Activated CD4-positive, CD25-positive, alpha-beta regulatory T cell (primary cell): ENCODE measurements around the gene LOC101059915.
"Not testable (repeated sequence)": the region's sequence is repeated elsewhere in the genome, so short reads cannot be mapped to it uniquely, and the experiment has no call there.

Experiments used
- DNase-seq, 4 experiments: peaks; one replicate each; lab custom pipeline; 2025; lab: John Stamatoyannopoulos, UW

The LOC101059915 gene

DNA sequence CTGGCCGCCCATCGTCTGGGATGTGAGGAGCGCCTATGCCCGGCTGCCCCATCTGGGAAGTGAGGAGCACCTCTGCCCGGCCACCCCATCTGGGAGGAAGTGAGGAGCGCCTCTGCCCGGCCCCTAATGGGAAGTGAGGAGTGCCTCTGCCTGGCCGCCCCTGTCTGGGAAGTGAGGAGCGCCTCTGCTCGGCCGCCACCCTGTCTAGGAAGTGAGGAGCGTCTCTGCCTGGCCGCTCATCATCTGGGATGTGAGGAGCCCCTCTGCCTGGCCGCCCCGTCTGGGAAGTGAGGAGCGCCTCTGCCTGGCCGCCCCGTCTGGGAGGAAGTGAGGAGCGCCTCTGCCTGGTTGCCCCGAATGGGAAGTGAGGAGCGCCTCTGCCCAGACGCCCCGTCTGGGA, 8.3 kb downstream of the LOC101059915 start:
- DNase-seq = not testable (repeated sequence)

DNA sequence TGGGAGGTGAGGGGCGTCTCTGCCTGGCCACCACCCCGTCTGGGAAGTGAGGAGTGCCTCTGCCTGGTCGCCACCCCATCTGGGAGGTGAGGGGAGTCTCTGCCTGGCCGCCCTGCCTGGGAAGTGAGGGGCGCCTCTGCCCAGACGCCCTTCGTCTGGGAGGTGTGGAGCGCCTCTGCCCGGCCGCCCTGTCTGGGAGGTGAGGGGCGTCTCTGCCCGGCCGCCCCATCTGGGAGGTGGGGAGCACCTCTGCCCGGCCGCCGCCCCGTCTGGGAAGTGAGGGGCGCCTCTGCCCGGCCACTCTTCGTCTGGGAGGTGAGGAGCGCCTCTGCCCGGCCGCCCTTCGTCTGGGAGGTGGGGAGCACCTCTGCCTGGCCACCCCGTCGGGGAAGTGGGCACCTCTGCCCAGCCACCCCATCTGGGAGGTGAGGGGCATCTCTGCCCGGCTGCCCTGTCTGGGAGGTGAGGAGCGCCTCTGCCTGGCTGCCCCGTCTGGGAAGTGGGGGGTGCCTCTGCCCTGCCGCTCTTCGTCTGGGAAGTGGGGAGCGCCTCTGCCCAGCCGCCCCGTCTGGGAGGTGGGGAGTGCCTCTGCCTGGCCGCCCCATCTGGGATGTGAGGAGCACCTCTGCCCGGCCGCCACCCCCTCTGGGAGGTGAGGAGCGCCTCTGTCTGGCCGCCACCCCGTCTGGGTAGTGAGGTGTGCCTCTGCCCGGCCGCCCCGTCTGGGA, 8.9 kb downstream of the LOC101059915 start:
- DNase-seq = not testable (repeated sequence)

DNA sequence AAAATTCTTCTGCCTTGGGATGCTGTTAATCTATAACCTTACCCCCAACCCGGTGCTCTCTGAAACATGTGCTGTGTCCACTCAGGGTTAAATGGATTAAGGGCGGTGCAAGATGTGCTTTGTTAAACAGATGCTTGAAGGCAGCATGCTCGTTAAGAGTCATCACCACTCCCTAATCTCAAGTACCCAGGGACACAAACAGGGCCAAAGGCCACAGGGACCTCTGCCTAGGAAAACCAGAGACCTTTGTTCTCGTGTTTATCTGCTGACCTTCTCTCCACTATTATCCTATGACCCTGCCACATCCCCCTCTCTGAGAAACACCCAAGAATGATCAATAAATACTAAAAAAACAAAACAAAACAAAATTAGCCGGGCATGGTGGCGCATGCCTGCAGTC, 9.8 kb downstream of the LOC101059915 start:
- DNase-seq = not testable (repeated sequence)

DNA sequence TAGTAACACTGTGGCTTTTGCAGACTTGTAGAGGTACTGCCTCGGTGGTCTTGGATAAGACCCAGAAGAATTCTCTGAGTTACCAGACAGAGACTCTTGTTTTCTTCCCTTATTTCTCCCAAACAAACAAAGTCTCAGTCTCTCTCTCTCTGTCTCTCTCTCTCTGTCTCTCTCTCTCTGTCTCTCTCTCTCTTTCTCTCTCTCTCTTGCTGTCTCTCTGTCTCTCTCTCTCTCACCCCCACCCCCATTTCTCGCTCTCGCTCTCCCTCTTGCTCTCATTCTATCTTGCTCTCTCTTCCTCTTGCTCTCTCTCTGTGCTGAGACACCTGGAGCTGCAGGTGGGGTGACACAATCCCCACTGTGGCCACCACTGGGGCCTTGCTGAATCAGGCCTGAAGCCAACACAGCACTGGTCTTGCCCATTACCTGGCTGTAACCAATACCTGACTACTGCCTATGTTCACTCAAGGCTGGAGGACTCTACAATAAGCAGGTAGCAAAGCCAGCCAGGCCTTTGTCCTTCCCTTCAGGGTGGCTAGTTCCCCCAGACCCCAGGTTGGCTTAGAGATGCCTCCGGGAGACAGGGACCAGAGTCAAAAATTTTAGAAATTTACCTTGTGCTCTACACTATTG, 12.3 kb downstream of the LOC101059915 start:
- no peak for DNase-seq

DNA sequence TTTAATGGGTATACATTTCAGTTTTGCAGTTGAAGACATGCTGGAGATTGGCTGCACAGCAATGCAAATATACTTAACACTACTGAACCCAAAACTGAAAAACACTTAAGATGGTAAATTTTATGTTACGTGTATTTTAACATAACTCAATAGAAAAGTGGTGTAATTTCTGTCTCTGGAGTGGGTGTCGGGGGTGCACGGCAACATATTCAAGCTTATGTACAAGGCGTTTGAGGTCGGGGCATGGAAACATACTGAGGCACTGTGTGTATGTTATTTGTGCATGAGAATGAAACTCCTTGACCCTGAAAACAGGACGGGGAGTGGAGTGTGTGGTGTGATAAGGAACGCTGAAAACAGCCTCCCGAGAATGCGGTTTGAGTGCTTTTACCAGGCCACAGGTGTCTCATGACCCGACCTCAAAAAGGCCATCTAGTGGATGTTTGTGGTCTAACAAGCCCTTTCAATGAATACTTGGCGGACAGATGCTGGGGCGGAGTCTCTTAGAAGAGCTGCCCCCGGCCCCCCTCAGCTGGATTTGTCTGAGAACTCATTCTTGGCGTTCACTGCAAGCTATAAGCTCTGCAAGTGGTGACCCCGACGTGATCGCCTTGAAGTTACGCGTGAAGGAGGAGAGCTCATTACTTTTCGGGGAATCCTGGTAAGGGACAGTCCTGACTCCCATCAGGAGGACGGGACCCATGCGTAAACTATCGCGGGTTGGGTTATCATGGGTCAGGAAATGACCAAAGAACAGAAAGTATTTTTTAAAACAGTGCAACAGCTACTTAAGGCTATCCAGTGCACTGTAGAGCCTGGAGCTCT, 29.5 kb downstream of the LOC101059915 start:
- DNase-seq = not testable (repeated sequence)

DNA sequence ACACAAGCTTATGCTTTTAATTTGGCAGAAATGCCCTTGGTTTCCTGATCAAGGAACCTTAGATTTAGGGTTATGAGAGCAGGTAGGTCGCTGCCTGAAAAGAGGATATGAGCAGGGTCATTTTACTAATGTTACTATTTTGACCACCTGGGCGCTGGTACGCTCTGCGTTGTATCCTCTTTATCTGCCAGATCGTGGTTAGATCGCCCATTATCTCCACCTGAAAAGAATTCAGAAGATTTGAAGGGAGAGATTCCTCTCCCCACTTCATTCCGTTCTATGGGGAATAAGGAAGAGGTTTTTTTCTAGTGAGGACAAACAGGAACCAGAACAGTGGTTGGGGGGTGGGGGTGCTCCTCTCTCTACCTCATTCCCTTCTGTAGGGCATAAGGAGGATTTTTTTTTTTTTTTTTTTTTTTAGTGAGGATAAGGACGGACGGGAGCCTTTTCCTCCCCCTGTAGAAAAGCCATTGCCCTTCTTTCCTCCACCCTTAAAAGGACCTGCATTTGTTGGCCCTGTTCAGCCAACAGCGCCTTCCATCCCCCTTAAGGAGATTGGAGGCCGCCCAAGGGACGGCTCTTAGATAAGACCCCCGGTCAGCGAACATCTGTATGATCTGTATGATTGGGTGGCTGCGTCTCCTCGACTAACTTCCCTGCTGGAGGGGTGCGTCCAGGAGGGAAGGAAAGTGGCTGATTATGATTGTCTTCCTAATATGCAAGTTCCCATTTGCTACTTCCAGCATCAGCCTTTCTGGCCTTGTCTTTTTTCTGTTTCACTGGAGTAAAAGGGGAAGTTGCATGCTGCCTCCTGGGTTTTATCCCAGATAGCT, 30.3 kb downstream of the LOC101059915 start:
- not testable (repeated sequence) for DNase-seq

DNA sequence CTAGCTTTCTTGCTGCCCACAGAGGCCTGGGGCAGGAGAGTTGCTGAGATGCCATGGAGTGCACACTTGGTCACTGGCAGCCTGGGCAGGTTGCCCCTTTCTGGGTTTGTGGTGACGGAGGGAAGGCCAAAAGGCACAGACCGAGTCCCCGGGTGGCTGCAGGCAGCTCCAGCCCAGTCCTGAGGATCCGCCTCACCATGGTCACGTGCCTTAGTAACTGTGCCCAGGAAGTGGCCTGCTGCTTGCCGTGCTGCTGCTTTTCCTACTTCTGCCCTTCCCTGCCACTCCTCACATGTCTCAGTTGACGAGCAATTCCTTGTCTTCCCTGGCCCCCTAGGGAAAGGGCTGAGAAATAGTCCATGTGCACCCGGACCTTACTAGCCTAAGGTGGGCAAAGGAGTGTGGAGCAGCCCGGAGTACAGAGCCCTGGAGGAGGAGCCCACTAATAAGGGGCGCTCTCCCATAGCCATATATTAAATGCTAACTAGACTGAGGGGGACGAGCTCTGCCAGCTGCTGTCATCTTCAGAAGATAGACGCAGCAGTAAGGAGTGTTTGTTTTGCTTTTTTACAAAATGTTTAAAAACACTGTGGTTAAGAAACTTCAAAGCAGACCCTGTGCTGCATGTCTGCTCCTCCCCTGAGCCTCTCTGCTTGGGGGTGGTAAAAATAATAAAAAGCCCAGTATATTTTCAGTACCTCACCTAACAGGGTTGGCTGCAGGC, 31.1 kb downstream of the LOC101059915 start:
- not testable (repeated sequence) for DNase-seq

DNA sequence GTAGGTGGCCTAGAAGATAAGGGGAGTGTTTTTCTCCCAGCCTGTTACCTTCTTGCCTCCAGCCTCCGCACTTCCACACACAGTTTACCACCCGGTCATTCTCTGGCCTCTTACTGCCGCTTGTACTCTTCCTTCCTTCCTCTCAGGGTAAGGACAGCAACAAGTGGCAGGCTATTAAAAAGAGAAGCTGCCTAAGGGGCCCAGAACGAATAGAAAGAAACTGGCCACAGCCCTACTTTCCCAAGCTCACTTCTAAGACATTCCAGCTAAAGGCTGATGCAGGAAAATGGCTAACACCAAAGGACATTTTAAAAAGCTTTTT, 31.6 kb downstream of the LOC101059915 start:
- not testable (repeated sequence) for DNase-seq

DNA sequence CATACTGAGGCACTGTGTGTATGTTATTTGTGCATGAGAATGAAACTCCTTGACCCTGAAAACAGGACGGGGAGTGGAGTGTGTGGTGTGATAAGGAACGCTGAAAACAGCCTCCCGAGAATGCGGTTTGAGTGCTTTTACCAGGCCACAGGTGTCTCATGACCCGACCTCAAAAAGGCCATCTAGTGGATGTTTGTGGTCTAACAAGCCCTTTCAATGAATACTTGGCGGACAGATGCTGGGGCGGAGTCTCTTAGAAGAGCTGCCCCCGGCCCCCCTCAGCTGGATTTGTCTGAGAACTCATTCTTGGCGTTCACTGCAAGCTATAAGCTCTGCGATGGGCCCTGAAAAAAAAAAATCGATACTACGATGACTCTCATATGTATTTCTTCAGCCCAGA, 35.5 kb downstream of the LOC101059915 start:
- not testable (repeated sequence) for DNase-seq

DNA sequence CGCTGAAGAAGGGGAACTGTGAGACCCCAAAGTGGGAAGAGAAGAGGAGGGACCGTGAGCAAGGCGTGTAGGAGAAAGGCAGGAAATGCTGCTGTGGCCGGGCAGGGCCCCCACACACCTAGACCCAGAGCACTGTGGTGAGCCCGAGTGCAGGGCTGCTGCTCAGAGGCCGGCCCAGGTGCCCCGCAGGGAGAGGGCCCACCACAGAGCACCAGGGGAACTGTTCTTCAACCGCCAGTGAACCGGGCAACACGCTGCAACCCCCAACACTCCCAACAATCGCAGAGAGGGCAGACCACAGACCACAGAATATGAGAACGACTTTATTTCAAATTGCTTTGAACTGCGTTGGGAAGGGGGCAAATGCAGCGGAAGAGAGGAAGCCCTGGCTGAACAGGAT, 46.7 kb downstream of the LOC101059915 start:
- not testable (repeated sequence) for DNase-seq

DNA sequence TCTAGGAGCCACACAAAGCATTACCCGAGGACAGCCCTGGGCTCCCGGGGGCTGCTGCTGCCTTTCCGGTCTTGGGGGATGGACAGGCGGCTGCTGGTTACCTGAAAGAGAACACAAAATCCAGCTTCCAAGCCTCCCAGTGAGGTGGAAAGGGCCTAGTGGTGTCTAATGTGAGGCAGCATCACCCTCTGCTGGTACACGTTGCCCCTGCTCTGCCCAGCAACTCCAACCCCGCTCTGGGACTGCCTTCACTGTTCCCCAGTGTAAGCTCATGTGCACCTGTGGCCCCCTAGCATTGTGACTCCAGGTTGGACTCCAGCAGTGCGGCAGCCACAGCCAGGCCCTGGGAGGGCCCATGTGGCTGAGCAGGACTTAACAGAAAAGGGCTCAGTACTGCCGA, 48.2 kb downstream of the LOC101059915 start:
- DNase-seq = not testable (repeated sequence)

DNA sequence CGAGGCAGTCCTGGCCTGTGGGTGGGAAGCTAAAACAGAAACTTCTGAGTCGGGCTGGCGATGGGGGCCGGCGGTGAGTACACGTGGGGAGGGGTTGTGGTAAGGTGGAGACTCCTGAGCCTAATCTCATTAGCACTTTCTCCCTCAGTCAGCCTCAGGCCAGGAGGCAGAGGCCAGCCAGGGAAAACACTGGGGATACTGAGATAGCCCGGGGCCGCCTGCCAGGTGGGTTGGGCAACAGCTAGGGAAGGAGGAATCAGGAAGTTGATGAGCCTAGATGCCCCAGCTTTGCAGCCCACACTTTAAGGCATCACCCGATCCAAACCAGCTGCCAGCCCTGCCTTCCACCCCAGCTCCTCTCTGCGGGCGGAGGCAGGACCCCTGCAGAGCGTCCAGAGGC, 49.0 kb downstream of the LOC101059915 start:
- DNase-seq = not testable (repeated sequence)

DNA sequence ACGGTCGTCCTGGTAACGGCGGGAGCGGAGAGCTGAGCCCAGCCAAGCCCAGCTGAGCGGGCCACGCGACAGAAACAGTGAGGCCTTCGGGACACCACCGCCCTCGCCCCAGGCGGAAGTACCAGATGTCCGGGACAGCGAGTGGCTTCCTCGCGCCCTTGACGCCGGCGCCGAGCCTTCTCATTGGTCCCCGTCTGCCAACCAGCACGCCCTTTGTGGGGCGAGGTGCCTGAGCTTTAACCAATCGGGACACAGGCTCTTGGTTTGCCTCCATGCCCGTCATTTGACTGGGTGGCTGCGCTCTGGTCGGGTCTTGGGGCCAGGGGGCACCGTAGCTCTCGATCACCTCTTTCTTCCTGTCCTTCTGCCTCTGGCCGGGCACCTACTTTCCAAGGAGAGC, 50.8 kb downstream of the LOC101059915 start, which contains the start of gene CXorf49:
Gene CXorf49 (minus strand): TSS at position 101 of the 400 bp plus-strand sequence. CDS start 134 bp downstream, outside the sequence.
- DNase-seq = not testable (repeated sequence)

DNA sequence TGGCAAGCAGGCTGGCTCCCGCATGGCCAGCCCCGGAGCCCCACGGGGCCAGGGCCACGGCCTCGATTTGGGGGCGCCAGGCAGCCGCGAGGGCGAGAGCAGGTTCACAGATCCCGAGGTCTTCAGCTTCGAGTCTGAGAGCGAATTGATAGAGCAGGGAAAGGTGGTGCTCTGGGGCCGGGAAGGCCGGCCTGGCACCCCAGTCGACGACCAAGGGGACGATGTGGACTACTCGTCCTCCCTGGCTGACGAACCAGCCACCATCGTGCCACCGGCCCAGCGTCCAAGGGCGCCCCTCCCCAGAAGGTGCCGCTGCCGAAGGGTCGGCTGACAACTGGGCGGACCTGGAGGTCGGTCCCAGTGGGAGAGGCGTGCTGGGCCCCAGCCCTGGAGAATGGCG, 51.8 kb downstream of the LOC101059915 start:
- not testable (repeated sequence) for DNase-seq

DNA sequence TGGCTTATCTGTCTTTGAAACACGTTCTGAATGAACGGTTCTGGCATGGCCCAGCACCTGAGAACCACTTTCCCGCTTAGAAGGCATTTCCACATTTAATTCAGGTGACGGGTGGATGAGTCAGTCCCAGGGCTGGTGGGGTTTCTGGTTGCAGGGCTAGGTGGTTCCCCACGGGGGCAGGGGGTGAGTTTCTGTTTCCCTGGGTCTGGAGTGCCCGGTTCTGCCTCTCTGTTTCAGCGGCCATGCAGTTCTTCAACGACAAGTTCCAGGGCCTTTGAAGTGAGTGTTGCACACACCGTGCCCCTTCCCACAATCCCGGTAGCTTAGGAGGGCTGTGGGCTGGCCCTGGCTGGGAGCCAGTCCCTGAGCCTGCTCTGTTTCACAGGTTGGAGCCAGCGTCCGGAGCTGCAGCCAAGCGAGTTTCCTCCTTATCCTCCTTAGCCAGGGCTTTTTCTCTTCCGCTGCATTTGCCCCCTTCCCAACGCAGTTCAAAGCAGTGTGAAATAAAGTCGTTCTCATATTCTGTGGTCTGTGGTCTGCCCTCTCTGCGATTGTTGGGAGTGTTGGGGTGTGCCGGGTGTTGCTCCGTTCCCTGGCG, 53.0 kb downstream of the LOC101059915 start:
- DNase-seq = not testable (repeated sequence)
